ENCODE results near the gene RREB1. TPM values are rescaled to one million over a fixed set of nuclear protein-coding genes. Genes with fewer than 3 reads are reported as not detected.
A peak's percentile ranks its signal among the peaks of the same experiment; 100 is the strongest.

The RREB1 gene, protein sequence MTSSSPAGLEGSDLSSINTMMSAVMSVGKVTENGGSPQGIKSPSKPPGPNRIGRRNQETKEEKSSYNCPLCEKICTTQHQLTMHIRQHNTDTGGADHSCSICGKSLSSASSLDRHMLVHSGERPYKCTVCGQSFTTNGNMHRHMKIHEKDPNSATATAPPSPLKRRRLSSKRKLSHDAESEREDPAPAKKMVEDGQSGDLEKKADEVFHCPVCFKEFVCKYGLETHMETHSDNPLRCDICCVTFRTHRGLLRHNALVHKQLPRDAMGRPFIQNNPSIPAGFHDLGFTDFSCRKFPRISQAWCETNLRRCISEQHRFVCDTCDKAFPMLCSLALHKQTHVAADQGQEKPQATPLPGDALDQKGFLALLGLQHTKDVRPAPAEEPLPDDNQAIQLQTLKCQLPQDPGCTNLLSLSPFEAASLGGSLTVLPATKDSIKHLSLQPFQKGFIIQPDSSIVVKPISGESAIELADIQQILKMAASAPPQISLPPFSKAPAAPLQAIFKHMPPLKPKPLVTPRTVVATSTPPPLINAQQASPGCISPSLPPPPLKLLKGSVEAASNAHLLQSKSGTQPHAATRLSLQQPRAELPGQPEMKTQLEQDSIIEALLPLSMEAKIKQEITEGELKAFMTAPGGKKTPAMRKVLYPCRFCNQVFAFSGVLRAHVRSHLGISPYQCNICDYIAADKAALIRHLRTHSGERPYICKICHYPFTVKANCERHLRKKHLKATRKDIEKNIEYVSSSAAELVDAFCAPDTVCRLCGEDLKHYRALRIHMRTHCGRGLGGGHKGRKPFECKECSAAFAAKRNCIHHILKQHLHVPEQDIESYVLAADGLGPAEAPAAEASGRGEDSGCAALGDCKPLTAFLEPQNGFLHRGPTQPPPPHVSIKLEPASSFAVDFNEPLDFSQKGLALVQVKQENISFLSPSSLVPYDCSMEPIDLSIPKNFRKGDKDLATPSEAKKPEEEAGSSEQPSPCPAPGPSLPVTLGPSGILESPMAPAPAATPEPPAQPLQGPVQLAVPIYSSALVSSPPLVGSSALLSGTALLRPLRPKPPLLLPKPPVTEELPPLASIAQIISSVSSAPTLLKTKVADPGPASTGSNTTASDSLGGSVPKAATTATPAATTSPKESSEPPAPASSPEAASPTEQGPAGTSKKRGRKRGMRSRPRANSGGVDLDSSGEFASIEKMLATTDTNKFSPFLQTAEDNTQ (N-terminal part only)
- polyA plus RNA-seq (ENCODE audit: insufficient read length in 4 of 4): 10 to 100 TPM; 17.0 to 27.3 (median 22.9) TPM

GRCh38 chr6:7107578-7108195, at the start of gene RREB1:
Gene RREB1, plus strand, starts transcription at chr6:7107961. Its CDS starts 73,951 bp downstream, at chr6:7181912.
- peak in 3 of 4 donors; percentile 53 to 65 (median 57) for DNase-seq (ENCODE audit: low read depth in 4 of 4, low spot score in 2 of 4)

DNA sequence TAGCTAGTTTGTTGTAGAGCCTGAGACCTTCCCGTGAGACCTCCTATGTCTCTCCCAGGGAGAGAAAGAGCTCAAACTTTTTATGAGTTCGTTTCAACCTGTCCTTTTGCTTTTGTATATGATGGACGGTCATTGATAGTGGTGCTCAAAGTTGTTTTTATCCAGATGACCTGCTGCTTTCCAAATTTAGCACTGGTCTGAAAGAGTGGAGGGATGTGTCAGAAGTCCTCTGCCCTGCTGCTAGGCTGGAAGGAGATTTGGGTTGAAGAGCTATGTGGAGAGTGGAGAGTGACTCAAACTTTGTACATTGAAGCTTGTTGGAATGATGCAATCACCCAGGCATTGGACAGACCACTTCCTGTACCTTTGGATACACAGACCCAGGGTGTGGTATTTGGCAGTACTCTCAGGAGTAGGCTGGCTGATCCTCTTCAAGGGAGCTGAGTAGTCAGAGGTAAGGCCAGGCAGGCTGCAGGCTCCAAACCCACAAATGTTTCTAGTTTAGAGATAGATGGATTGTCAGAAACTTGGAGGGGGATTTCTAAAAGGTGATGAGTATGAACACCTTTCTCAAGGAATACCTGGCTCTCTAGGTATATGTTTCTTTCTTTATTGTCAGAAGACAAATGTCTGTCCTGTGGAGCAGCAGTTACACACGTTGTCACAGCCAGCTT, 49.4 kb upstream of the RREB1 start:
- DNase-seq (ENCODE audit: low read depth in 4 of 4, low spot score in 2 of 4): no peak

DNA sequence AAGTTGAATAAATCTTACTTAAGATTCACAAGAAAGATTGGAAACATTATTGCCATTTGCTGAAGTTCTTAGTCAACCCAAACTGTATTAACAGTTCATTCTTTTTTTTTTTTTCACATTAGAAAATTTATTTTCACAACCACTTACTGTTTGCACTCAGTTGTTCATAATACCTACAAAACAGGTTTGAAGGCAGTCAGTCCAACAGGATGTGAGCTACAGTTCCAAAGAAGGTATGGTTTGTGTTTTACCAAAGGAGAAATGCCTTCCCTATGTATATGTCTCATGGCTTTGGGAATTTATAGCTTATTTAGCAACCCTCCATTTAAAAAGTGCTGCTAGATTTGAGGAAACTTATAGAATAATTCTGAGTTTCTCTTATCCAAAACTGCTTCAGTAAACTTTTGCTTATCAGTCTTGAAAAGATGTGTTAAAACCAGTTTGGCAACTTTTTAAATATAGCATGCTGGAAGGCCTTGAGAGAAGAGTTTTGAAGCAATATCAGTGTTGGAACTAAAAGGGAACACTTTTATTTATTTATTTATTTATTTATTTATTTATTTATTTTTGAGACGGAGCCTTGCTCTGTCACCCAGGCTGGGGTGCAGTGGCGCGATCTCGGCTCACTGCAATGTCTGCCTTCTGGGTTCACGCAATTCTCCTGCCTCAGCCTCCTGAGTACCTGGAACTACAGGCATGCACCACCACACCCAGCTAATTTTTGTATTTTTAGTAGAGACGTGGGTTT, 46.8 kb upstream of the RREB1 start:
- no peak for DNase-seq (ENCODE audit: low read depth in 4 of 4, low spot score in 2 of 4)

- DNase-seq (ENCODE audit: low read depth in 4 of 4, low spot score in 2 of 4): no peak
Measured at GRCh38 chr6:7062451-7063162, 45.2 kb upstream of the RREB1 start.

GRCh38 chr6:7067305-7067704, 40.5 kb upstream of the RREB1 start:
- DNase-seq (ENCODE audit: low read depth in 4 of 4, low spot score in 2 of 4): no peak

GRCh38 chr6:7071405-7071804, 36.4 kb upstream of the RREB1 start:
- no peak for DNase-seq (ENCODE audit: low read depth in 4 of 4, low spot score in 2 of 4)

GRCh38 chr6:7073082-7073820, 34.5 kb upstream of the RREB1 start:
- no peak for DNase-seq (ENCODE audit: low read depth in 4 of 4, low spot score in 2 of 4)

DNA sequence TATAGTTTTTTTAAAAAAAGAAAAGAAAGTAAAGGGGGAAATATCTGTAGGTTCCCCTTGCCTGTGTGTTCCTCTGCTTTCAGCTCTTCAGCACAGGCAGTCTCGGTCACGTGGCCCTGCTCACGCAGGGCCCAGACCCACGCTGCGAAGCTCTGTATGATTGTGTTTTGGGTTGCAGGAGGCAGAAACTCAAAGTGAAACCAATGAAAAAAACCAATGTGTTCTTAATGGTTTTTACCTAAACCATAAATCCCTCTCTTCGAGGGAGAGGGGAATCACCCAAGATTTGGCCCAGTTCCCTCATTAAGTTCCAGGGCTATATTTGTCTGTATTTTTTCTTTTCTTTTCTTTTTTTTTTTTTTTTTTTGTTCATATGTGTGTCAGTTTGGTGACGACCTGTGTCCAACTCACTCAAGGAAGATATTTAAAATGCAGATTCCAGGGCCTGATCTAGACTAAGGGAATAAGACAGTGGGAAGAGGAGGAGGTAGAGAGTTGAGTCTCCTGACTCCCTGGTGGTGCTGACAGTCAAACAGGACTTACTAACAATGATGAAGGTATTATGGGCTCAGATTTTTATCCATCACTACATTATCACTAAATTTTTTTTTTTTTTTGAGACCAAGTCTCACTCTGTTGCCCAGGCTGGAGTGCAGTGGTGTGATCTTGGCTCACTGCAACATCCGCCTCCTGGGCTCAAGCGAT, 33.8 kb upstream of the RREB1 start:
- DNase-seq (ENCODE audit: low read depth in 4 of 4, low spot score in 2 of 4): no peak

DNA sequence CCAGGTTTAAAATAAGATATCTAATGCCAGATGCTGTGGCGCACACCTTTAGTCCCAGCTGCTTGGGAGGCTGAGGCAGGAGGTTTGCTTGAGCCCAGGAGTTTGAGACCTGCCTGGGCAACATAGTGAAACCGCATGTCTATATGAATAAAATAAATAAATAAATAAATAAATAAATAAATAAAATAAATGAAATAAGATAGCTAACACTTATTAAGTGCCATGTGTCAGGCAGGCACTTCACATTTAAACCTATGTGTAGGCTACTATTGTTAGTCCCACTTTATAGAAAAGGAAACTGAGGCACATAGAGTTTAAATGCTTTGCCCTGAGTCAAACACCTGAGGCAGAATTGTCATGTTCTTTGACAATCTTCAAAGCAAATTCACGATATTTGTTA, 32.9 kb upstream of the RREB1 start:
- DNase-seq (ENCODE audit: low read depth in 4 of 4, low spot score in 2 of 4): no peak

DNA sequence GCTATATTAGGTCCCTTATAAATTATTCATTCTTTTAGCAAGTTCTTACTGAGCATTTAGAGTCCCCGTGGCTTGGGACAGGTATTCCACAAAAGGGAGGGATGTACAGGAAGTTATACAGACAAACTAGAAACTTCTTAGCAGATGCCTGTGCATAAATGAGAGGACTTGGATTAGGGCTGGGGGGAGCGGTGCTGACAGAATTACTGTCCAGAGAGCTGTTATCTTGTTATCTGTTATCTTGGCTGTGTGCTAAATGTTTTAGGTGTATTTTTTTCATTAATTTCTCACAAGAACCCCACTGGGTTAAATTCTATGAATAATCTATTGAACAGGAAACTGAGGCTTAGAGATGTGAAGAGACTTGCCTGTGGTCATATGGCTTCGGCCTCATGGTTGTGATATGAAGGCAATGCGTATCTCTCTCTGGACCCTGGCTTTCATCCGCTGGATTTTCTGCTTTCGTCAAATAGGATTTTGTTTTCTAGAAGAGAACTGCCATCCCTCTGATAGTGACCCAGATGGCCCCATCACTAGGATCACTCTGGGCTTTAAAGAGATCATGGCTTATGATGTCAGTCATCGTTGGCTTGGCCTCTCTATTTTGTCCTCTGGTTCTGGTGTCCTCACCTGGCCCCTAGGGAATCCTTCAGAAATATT, 32.3 kb upstream of the RREB1 start:
- DNase-seq (ENCODE audit: low read depth in 4 of 4, low spot score in 2 of 4): no peak

DNA sequence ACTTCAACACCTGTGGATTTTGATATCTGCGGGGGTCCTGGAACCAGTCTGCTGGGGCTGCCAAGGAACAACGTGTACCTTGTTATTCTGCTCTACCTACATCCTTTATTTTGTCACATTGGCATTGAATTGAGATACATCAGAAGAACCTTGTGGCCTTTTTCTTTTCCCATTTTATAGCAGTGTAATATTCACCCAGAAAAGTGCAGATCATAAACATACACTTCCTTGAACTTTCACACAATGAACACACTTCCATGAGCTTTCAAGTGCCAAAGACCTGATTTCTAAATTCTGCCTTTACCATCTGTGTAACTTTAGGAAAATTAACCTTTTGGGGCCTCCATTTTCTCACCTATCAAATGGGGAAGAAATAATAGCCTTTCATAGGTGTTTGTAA, 29.9 kb upstream of the RREB1 start:
- no peak for DNase-seq (ENCODE audit: low read depth in 4 of 4, low spot score in 2 of 4)

DNA sequence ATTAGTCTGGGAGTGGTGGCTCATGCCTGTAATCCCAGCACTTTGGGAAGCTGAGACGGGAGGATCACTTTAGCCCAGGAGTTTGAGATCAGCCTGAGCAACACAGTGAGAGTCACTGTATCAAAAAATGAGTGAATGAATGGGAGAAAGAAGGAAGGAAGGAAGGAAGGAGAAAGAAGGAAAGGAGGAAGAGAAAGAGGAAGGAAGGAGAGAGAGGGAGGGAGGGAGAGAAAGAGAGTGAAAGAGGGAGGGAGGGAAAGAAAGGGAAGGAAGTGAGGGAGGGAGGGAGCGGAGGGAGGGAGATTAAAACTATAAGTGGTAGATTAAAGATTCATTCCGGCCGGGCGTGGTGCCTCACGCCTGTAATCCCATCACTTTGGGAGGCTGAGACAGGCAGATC, 28.9 kb upstream of the RREB1 start:
- no peak for DNase-seq (ENCODE audit: low read depth in 4 of 4, low spot score in 2 of 4)

GRCh38 chr6:7080311-7080710, 27.4 kb upstream of the RREB1 start:
- DNase-seq (ENCODE audit: low read depth in 4 of 4, low spot score in 2 of 4): no peak

DNA sequence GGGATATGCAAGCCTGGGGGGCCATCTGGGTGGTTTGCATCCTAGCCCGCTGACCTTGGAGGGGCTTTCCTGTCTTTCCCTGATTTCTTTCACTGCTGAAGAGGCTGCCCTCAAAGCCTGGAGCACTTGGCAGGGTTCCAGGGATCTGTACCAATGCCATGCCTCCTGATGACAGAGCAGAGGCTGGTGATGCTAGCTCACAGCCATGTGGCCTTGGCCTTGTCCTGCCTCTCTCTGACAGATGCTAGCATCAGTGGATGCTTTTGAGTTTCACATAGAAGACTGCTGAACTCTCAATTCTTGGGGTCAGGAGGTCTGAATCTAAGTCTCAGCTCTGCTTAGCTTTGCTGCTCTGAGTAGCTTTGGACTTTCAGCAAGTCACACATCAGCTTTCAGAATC, 21.9 kb upstream of the RREB1 start:
- DNase-seq (ENCODE audit: low read depth in 4 of 4, low spot score in 2 of 4): no peak

GRCh38 chr6:7086488-7086887, 21.3 kb upstream of the RREB1 start:
- no peak for DNase-seq (ENCODE audit: low read depth in 4 of 4, low spot score in 2 of 4)

DNA sequence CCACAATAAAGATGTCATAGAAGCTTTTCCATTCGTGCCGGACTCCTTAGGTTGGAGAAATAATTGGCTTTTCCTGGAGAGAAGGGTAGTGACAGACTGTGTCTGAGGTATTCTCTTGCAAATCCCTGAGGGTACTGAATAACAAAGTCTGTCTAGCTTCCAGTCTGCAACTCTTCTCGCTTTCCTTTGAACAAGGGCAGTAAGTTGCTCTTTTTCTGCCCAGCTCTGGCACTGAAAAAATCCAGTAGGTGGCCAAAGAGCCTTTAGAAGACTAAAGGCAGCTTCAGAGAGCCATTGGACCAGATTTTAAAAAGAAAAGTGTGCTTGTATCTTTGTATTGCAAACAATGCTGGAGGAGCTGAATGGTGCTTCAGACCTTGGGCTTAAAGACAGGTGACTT, 20.7 kb upstream of the RREB1 start:
- no peak for DNase-seq (ENCODE audit: low read depth in 4 of 4, low spot score in 2 of 4)

GRCh38 chr6:7087491-7087979, 20.2 kb upstream of the RREB1 start:
- DNase-seq (ENCODE audit: low read depth in 4 of 4, low spot score in 2 of 4): no peak

All from left renal cortex interstitium (tissue), 4 donors.